MM.1S (cell line): Measurements from ENCODE around the gene SMG7.

Experiments used
- EZH2 ChIP-seq: fragments of 300-600 bp; sonication (generic); optimal IDR thresholded peaks from 2 replicates; pipeline ENCODE3; 2017; ENCODE audit warnings: low read depth, mild to moderate bottlenecking, antibody characterized with exemption, low read length, mixed read lengths
- EZH2phosphoT487 ChIP-seq: fragments of 300-600 bp; sonication (generic); IDR thresholded peaks from 2 replicates; pipeline ENCODE4 v1.6.1; 2018; ENCODE audit warnings: antibody characterized with exemption, low read length
- TF ChIP-seq, protein P1 (sequence below): fragments of 300-600 bp; sonication (generic); IDR thresholded peaks from 2 replicates; pipeline ENCODE4 v1.5.1; 2016; ENCODE audit warnings: antibody characterized with exemption, low read length, mixed read lengths

- TF ChIP-seq, protein P1, sequence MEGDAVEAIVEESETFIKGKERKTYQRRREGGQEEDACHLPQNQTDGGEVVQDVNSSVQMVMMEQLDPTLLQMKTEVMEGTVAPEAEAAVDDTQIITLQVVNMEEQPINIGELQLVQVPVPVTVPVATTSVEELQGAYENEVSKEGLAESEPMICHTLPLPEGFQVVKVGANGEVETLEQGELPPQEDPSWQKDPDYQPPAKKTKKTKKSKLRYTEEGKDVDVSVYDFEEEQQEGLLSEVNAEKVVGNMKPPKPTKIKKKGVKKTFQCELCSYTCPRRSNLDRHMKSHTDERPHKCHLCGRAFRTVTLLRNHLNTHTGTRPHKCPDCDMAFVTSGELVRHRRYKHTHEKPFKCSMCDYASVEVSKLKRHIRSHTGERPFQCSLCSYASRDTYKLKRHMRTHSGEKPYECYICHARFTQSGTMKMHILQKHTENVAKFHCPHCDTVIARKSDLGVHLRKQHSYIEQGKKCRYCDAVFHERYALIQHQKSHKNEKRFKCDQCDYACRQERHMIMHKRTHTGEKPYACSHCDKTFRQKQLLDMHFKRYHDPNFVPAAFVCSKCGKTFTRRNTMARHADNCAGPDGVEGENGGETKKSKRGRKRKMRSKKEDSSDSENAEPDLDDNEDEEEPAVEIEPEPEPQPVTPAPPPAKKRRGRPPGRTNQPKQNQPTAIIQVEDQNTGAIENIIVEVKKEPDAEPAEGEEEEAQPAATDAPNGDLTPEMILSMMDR, result no peak
- TF ChIP-seq EZH2 (no peak), EZH2phosphoT487 (no peak)
Measured at GRCh38 chr1:183471743-183472487, 384 bp upstream of the SMG7 start.
